A204.1 (cell line): ENCODE results near the gene SUSD3.

Experiments
- FAIRE-seq: peaks from 2 replicates; lab custom pipeline; 2012; peaks lifted over from hg19 to GRCh38; lab: Jason Lieb, UNC

SUSD3 gene

DNA sequence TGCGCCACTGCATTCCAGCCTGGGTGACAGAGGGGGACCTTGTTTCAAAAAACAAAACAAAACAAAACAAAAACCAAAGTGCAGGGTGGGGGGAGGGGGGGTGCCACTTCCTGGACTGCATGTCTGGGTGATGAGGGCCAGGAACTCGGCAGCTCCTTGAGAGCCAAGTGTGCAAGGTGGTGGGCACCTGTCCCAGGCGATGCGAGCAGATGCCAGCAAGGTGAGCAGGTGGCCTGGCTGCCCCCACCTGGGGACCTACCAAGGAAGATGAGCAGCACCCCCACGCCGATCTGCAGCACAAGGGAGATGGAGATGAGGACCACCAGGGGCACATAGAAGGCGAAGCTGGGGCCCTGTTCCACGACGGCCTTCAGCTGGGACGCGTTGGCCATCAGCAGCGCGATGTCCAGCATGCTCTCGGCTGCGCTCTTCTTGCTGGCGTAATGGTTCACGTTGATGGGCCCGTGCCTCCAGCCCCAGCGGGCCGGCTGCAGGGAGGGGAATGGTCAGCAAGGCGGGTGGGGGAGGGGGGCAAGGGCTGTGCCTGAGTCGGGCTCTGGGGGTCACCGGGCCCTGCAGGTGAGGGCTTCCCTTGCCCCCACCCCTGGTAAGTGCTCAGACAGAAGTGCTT lies 67.8 kb downstream of the SUSD3 start:
- FAIRE-seq, result no peak

DNA sequence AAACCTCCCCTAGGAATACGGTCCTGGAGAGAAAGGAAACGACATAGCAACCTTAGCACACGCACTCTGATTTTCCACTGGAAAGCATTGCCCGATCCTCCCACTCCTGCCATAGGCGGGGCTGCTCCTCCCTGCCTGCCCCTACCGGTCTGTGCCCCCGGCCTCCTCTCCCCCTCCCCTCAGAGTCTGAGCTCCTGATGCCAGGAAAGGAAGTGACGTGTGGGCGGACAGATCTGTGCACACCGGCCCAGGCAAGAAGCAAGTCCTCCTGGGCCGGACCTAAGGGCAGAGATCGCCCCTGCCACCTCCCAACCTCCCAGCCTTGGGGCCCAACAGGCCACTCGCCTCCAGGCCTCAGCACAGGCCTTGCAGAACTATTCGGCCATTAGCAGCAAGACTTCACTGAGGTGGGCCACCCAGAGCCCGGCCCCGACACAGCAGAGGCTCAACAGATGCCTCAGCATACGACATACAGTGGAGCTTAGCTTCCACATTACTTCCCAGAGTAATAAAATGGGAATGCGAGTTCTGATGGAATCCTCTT lies 68.4 kb downstream of the SUSD3 start:
- no peak for FAIRE-seq

GRCh38 chr9:93127395-93127911 lies 69.0 kb downstream of the SUSD3 start:
- FAIRE-seq, result no peak

DNA sequence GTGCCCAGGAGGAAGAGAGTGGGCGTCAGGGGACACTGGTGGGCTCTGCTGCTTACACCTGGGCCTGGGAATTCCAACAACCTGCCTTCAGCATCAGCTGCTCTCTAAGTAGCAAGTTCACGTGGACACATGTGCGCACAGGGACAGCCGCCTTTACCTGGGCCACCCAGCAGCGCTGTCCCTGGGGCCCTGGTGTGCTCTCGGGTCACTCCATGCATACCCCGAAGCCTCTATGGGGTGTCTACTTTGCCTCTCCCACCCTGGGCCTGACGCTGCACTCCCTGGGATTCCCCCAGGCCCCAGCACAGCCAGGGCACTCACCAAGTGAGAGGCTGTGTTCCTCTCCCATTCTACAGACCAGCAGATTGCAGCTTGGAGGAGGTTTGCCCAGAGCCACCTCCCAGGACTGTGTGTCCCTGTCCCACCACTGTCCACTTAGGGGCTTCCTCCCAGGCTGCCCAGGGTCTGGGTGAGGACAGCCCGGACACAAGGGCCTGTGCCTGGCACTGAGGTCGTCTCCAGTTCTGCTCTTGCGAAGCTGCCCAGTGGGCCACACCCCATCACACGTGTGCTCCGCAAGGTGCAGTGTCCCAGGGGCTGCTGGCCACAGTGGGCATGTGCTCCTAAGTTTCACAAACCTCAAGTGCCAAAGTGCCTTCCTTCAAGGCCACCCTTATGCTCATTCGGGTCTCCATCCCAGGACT lies 69.7 kb downstream of the SUSD3 start:
- no peak for FAIRE-seq

GRCh38 chr9:93128715-93129224 lies 70.3 kb downstream of the SUSD3 start:
- no peak for FAIRE-seq

- FAIRE-seq, result no peak
These were observed 70.8 kb downstream of the SUSD3 start for GRCh38 chr9:93129286-93129685.

DNA sequence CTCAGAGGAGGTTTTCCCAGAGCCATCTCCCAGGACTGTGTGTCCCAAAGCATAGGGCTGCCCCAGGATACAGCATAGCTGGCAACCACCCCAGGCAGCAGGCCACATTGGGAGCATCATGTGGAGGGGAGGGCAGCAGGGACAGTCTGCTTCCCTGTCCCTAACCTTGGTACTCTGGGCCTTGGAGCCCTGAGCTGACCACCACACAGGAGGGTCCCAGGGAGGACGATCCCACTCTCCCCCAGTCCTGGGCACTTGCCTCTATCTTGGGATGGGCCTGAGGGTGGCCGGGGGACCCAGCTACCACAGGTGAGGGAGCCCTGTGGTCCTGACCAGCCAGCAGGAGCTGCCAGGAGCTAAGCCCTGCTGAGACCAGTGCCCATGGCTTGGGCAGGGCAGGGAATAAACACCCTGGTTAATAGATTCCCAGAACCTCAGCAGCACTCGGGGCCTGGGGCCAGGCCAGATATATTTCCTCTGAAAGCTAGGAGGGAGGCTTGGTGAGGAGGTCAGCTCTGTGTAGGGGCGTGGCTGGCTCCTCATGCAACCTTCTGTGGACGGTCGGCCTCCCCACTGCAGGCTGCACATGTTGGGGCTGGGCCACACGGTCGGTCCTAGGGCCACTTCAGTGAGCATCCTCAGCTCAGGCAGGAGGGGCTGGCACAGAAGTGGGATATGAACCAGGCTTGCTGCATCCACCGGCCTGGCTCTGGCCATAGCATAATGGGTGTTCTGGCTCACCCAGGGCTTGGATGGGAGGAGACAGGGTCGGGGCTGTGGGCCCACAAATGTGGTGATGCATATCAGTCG lies 71.4 kb downstream of the SUSD3 start:
- FAIRE-seq, result no peak

- FAIRE-seq, result no peak
These were observed 72.5 kb downstream of the SUSD3 start for GRCh38 chr9:93130861-93131481.

DNA sequence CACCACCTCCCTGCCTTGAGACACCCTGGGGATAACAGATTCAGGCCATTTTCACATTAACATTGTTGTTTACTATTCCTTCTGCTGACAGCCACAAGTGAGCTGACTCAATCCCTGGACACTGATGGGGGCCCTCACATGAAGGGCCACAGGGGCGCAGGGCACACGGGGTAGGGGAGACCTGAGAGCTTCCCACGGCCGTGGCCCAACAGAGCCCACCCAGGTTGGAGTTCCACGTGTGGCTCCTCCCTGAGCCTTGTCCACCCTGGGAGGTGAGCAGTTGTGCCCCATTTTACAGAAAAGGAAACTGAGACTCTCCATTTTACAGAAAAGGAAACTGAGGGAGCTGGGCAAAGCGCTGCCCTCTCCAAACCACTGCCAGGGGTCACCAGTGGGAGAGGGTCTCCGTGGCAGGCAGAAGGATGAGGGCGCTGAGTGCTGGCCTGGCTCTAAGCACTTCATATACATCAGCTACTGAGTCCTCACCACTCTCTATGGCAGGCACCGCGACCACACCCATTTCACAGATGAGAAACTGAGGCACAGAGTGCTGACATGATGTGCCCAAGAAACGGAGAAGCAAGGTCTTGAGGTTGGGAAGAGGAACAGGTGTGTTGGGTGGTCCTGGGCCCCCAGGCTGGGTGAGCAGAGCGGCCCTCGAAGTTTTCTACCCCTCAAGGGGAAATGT lies 73.2 kb downstream of the SUSD3 start:
- no peak for FAIRE-seq

DNA sequence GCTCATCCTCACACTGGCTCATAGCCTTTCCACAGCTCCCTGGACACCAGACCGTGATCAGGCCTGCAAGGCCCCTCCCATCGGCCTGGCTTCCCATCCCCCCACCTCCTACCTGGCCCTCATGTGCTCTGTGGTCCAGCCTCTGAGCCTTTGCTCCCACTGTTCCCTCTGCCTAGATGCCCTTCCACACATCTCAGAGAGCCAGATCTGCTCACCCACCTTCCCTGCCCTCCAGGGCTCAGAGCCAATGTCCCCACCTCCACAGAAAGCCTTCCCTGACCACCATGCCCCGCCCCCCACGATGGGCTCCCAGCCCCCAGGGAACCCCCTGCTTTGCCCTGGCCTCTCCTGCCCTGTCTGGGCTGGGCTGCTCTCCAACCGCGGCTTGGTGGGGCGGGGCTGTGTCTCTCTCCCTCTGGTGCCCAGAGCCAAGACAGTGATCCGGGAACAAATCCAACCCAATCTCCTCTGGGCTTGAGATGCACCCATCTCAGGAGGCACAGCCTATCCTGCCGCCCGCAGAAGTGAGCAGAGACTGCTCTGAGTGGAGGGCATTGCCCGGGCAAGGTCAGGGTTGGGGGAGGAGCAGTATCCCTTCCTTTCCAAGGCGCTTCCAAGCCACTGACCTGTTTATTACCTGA lies 73.9 kb downstream of the SUSD3 start:
- no peak for FAIRE-seq

DNA sequence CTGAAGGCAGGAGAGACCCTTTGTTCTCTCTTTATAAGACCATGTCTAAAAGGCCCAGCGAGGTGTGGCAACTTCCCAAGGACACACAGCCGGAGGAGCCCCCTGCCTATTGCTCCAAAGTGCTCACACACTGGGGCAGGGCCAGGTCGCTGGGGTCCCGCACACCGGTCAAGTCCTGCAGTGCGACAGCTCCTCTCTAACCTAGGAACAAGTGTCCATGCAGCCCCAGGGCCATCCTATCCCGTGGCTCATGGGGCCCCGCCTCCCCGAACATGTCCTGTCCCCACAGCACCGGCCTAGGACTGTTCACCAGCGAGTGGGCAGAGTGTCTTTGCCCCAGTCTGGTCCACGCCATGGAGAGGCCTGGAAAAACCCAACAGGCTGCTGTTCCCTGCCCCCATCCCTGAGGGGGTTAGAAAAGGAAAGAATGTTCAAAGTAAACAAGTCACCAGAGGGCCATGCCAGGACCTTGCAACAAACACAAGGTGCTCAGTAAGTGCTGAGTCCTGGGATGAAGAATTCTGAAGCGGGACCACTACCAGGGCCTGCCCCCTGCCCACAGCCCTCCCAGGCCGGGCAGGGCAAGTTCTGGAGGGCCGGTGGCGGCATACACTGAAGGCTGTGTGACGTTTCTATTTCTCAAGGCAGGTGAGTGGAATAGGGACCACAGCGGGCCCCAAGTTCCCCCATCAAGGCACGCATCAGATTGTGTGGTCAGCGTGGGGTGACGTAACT lies 74.6 kb downstream of the SUSD3 start:
- no peak for FAIRE-seq

GRCh38 chr9:93133681-93134014 lies 75.1 kb downstream of the SUSD3 start:
- FAIRE-seq, result no peak

DNA sequence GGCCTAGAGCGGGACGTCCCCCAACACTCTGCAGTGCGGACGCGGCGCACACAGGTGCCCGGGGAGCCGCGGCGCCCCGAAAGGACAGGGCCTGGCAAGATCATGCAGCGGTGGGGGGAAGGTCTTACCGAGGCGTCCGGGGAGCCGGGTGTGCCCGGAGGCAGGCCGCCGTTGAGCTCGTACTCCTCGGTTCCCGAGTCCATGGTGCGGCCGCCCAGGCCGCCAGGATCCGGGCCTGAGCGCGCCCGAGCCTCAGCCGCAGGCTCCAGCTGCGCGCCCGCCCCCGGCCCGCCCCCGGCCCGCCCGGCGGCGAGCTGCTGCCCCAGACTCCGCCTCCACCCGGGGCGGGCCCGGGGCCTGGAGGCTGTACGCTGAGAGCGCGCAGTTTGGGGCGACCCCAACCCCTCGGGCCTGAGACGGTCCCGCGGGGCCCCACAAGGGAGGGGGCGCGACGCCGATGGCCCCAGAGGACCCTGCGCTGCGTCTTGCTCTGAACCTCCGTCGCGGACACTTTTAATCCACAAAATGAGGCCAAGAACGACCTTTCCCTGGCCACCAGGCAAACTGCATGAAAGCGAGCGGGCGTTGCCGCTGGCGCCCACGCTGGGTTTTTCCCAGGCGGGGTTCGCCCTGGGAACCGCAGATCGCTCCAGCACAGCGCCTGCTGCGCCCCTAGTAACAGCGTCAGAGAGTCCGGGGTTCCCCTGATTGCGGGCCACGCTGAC lies 75.7 kb downstream of the SUSD3 start, which contains the start of gene NINJ1:
Gene NINJ1, minus strand, starts transcription at position 237 of the 725 bp plus-strand sequence. Its CDS starts 34 bp downstream, at position 203.
- FAIRE-seq, result no peak
